Sigmoid colon (tissue), 7 donors: ENCODE data around the gene CEP104. TPM values are rescaled to one million over a fixed set of nuclear protein-coding genes. Genes with fewer than 3 reads are reported as not detected.

ENCODE experiments used
- DNase-seq: peaks from one replicate; pipeline ENCODE4 v3.0.0-alpha.2; 2019
- H3K27ac ChIP-seq, 4 donors: fragments of 200-600 bp; sonication (generic); one replicate each; pipeline ENCODE4 v1.5.1; 2016 to 2019; ENCODE audit warnings: mild to moderate bottlenecking in 1 of 4
- H3K27me3 ChIP-seq, 3 donors: fragments of 200-600 bp; sonication (generic); one replicate each; pipeline ENCODE4 v1.5.1; 2019; ENCODE audit warnings: mild to moderate bottlenecking in 1 of 3
- H3K36me3 ChIP-seq, 4 donors: fragments of 200-600 bp; sonication (generic); one replicate each; pipeline ENCODE4 v1.5.1; 2016 to 2019
- H3K4me1 ChIP-seq, 4 donors: fragments of 200-600 bp; sonication (generic); one replicate each; pipeline ENCODE4 v1.5.1; 2017 to 2019
- H3K4me3 ChIP-seq, 4 donors: fragments of 200-600 bp; sonication (generic); one replicate each; pipeline ENCODE4 v1.5.1; 2017 to 2019; ENCODE audit warnings: mild to moderate bottlenecking in 2 of 4, moderate library complexity in 1 of 4
- H3K9me3 ChIP-seq, 4 donors: fragments of 200-600 bp in 3 of 4; sonication (generic) in 3 of 4; one replicate each; pipeline versions ENCODE4 v1.5.1 to v1.6.1; 2013 to 2019
- EP300 ChIP-seq, 4 donors: sonication (generic); formaldehyde crosslinking; IDR thresholded peaks; one replicate each; pipeline ENCODE4 v1.6.1; 2017; ENCODE audit warnings: antibody characterized with exemption in 4 of 4
- POLR2A ChIP-seq, 2 donors: fragments of 450-650 bp; IDR thresholded peaks; one replicate each; pipeline ENCODE4 v1.6.1; 2016; ENCODE audit warnings: antibody characterized with exemption in 2 of 2, mild to moderate bottlenecking in 2 of 2, moderate library complexity in 2 of 2
- POLR2AphosphoS5 ChIP-seq, 4 donors: sonication (generic); formaldehyde crosslinking; IDR thresholded peaks; one replicate each; pipeline ENCODE4 v1.6.1; 2017; ENCODE audit warnings: antibody characterized with exemption in 4 of 4
- WGBS, 2 donors: extraction: QIAGEN DNeasy Blood & Tissue Kit; methylation state at CpG; one replicate each; pipeline ENCODE4 v1.1.7; 2013; 5-methylcytosine and 5-hydroxymethylcytosine counted together
- intact Hi-C: fragments of 100-400 bp; cut with DNase I; formaldehyde crosslinking; loops from one replicate; pipeline ENCODE4 v1.15.1; 2023
- polyA plus RNA-seq, 3 donors: library from polyadenylated mRNA; stranded (reverse); fragments of 200-250 nt; gene quantifications; one replicate each; pipeline ENCODE4 v1.2.3, GENCODE V29; 2013
- total RNA-seq, 4 donors: library from RNA; depleted of rRNA; stranded (reverse); fragments of >200 nt; gene quantifications; one replicate each; pipeline ENCODE4 v1.1.0, GENCODE V29; 2016
- TF ChIP-seq, protein P1 (sequence below), 4 experiments: fragments of 450-650 bp in 3 of 4; fragments of 200-600 bp in 1 of 4; IDR thresholded peaks; one replicate each; pipeline ENCODE4 v1.5.1; 2016 to 2019; ENCODE audit warnings: antibody characterized with exemption in 4 of 4, mild to moderate bottlenecking in 3 of 4, moderate library complexity in 2 of 4
- donor health status: healthy with polysubstance abuse.
- donor health status: Bipolar disorder and iron deficiency.
- donor health status: healthy.

The CEP104 gene
- total and polyA plus RNA-seq, 7 donors, result 12.0 to 32.5 (median 21.6) TPM

DNA sequence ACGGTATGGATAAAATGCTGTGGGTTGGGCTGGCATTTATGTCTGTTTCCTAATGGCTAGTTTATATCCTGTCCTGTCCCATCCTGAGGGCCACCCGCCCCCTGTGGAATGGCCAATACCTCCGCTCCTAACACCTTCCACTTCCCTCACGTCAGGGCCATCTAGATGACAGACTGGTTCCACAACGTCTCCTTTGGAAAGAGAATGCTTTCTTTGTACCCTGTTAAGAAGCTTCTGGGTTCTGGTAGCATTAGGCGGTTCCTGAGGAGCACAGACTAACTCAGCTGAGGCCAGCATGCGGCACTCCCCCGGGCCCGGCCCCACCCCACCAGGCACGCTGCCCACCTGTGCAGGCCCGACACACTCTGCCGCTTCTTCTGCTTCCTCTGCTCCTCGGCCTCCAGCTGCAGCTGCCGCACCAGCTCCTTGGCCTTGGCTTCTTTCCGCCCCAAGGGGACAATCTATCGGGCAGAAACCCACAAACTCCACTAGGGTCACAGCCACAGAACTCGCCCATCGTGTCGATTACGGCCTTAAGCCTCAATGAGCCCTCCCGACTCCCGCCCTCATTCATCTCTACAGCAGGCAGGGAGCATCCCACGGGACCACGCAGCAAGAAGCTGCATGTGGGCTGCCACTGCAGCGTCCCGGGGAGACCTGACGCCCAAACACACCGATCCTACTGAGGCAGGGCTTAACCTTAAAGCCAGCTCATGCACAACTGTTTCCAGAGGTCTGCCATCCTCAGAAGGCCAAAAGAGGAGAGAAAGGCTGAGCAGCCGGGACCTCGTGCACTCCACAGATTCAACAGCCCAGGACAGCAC lies 73.1 kb downstream of the CEP104 start:
- H3K4me3 ChIP-seq, result no peak overlapping the region
- intact Hi-C loops, result no loop called here
- H3K27me3 ChIP-seq, result no peaks in the 10 kb centered on the region
- peaks cover 28 to 94% (median 82%) of the 10 kb centered on the region in 4 donors for H3K36me3 ChIP-seq
- H3K9me3 ChIP-seq, result no peaks in the 10 kb centered on the region
- TF ChIP-seq POLR2AphosphoS5 (IDR thresholded peaks at IDR 0.05) (no peak), POLR2A (IDR thresholded peaks at IDR 0.05) (no peak), EP300 (IDR thresholded peaks at IDR 0.05) (no peak)
- TF ChIP-seq, protein P1, sequence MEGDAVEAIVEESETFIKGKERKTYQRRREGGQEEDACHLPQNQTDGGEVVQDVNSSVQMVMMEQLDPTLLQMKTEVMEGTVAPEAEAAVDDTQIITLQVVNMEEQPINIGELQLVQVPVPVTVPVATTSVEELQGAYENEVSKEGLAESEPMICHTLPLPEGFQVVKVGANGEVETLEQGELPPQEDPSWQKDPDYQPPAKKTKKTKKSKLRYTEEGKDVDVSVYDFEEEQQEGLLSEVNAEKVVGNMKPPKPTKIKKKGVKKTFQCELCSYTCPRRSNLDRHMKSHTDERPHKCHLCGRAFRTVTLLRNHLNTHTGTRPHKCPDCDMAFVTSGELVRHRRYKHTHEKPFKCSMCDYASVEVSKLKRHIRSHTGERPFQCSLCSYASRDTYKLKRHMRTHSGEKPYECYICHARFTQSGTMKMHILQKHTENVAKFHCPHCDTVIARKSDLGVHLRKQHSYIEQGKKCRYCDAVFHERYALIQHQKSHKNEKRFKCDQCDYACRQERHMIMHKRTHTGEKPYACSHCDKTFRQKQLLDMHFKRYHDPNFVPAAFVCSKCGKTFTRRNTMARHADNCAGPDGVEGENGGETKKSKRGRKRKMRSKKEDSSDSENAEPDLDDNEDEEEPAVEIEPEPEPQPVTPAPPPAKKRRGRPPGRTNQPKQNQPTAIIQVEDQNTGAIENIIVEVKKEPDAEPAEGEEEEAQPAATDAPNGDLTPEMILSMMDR (IDR thresholded peaks at IDR 0.05), result no peak
- no peaks in the 10 kb centered on the region for H3K4me1 ChIP-seq
- no peak overlapping the region for H3K27ac ChIP-seq
- no peak for DNase-seq
- 94 to 95% methylated on average over 30 of the region's 30 CpGs for WGBS, 2 donors

DNA sequence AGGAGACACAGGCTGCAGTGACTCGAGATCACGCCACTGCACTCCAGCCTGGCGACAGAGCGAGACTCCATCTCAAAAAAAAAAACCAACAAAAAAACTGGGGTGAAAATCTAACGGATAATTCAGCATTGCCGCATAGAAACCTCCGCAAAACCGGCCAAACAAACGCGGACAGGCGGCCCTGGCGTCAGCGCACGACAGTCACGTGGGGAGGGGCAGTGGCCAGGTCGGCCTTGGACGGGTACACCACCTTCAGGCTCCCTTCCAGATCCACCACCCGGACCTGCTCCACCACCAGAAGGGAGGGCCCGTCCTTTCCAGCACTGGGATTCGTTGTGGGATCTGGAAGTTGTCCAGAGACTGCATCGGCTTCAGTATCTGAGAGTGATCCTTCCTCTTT lies 76.1 kb downstream of the CEP104 start:
- Histone ChIP-seq H3K4me3 (no peak overlapping the region), H3K27me3 (no peaks in the 10 kb centered on the region), H3K36me3 (peaks cover 22 to 78% (median 65%) of the 10 kb centered on the region in 4 donors), H3K4me1 (peaks cover 0 to 6% (median 2%) of the 10 kb centered on the region in 4 donors), H3K27ac (no peak overlapping the region), H3K9me3 (no peaks in the 10 kb centered on the region)
- WGBS, 2 donors, result 89 to 94% methylated on average over 21 of the region's 21 CpGs
- intact Hi-C loops, result no loop called here
- TF ChIP-seq, protein P1 (IDR thresholded peaks at IDR 0.05), result no peak
- TF ChIP-seq EP300 (IDR thresholded peaks at IDR 0.05), result no peak
- no peak for TF ChIP-seq POLR2AphosphoS5 (IDR thresholded peaks at IDR 0.05)
- TF ChIP-seq POLR2A (IDR thresholded peaks at IDR 0.05), result no peak
- DNase-seq, result no peak

DNA sequence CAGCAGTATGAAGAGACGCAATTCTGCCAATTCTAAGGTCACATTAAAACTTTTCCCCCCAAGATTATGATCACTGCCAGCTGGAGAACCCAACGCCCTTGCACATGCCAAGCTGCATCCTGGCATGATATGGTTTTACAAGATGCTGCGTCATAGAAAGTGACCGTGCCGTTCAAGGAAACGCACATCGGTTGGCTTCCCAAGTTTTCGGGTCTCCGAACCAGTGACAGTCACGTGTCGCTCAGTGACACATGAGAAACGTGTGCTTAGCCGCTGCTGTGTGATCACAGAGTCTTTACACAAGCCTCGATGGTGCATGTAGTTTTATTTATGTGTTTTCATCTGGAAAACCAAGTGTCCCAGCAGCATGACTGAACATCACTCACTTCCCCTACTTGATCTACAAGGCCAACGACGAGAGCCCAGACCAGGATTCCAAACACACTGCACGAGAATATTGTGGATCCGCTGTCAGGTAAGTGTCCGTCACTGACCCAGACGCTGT lies 77.0 kb downstream of the CEP104 start:
- Histone ChIP-seq H3K9me3 (no peaks in the 10 kb centered on the region), H3K27ac (no peak overlapping the region), H3K4me1 (peaks cover 0 to 15% (median 8%) of the 10 kb centered on the region in 4 donors), H3K27me3 (no peaks in the 10 kb centered on the region), H3K36me3 (peaks cover 22 to 69% (median 57%) of the 10 kb centered on the region in 4 donors), H3K4me3 (no peak overlapping the region)
- no peak for DNase-seq
- TF ChIP-seq EP300 (IDR thresholded peaks at IDR 0.05) (no peak), POLR2A (IDR thresholded peaks at IDR 0.05) (no peak), POLR2AphosphoS5 (IDR thresholded peaks at IDR 0.05) (no peak)
- TF ChIP-seq, protein P1 (IDR thresholded peaks at IDR 0.05), result no peak
- intact Hi-C loops, result no loop called here
- 94 to 95% methylated on average over 20 of the region's 20 CpGs for WGBS, 2 donors

DNA sequence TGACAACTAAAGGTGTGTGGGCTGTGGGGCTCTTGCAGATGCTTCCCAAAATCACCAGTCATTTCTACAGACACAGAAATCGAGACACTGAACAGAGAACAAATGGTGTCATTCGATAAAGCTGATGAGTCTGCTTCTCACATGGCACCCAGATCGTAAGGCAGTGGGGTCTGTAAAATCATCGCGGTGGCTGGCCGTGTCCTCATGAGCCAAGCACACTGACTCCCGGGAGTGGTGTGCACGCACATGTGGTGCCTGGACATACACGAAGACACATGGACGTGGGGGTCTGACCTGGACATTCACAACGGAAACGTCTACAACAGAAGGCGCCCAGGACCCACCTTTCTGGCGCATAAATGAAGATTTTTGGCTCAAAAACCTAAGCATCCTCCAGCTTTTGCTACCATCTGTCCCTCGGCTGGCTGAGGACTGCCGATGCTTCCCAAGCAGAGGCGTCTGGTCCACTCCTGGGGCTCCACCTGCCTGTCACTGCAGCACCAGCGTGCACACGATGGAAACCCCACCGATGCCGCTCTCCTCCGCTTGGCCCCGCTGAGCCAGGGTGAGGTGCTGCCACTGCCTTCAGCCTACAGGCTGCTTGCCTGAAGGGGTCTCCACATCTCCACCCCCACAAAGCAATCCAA lies 77.6 kb downstream of the CEP104 start:
- Histone ChIP-seq H3K4me3 (no peak overlapping the region), H3K27ac (no peak overlapping the region), H3K4me1 (peaks cover 0 to 15% (median 8%) of the 10 kb centered on the region in 4 donors), H3K36me3 (peaks cover 21 to 63% (median 51%) of the 10 kb centered on the region in 4 donors), H3K9me3 (no peaks in the 10 kb centered on the region), H3K27me3 (no peaks in the 10 kb centered on the region)
- no peak for TF ChIP-seq POLR2A (IDR thresholded peaks at IDR 0.05)
- TF ChIP-seq, protein P1 (IDR thresholded peaks at IDR 0.05), result no peak
- no peak for TF ChIP-seq EP300 (IDR thresholded peaks at IDR 0.05)
- TF ChIP-seq POLR2AphosphoS5 (IDR thresholded peaks at IDR 0.05), result no peak
- no peak for DNase-seq
- 93% methylated on average over 23 of the region's 23 CpGs for WGBS, 2 donors
- intact Hi-C loops, result no loop called here
